Neutrophil (primary cell): ENCODE data around the gene KRTAP4-4.
"Not testable (repeated sequence)": the region's sequence is repeated elsewhere in the genome, so short reads cannot be mapped to it uniquely, and the experiment has no call there.

Experiments used
- H3K27ac ChIP-seq: fragments of 200-600 bp; sonication (generic); 2 replicates; pipeline ENCODE4 v1.5.1; 2016; ENCODE audit warnings: mild to moderate bottlenecking, moderate library complexity
- H3K27me3 ChIP-seq: fragments of 200-600 bp; sonication (generic); 2 replicates; pipeline ENCODE4 v1.6.0; 2016; ENCODE audit warnings: mild to moderate bottlenecking
- H3K36me3 ChIP-seq: fragments of 200-600 bp; sonication (generic); 2 replicates; pipeline ENCODE4 v1.5.1; 2017
- H3K4me1 ChIP-seq, 2 experiments: fragments of 200-600 bp in 1 of 2; sonication (generic) in 1 of 2; 1 replicate in 1 of 2; 2 replicates in 1 of 2; pipeline versions ENCODE4 v1.5.1 to v1.6.1; 2013 to 2016; ENCODE audit warnings: low read depth in 1 of 2, low read length in 1 of 2, mild to moderate bottlenecking in 1 of 2, moderate library complexity in 1 of 2; ENCODE audit not compliant: control insufficient read depth in 1 of 2, insufficient read depth in 1 of 2
- H3K4me3 ChIP-seq, 2 experiments: fragments of 200-600 bp in 1 of 2; sonication (generic) in 1 of 2; 1 replicate in 1 of 2; 2 replicates in 1 of 2; pipeline ENCODE4 v1.5.1; 2013 to 2016; ENCODE audit warnings: low read depth in 1 of 2, low read length in 1 of 2, mild to moderate bottlenecking in 1 of 2, moderate library complexity in 1 of 2
- H3K9me3 ChIP-seq: fragments of 200-600 bp; sonication (generic); 2 replicates; pipeline ENCODE4 v1.5.1; 2016
- TF ChIP-seq, protein P1 (sequence below): fragments of 200-600 bp; sonication (generic); IDR thresholded peaks from 2 replicates; pipeline ENCODE4 v1.5.1; 2016; ENCODE audit warnings: antibody characterized with exemption

KRTAP4-4 gene

DNA sequence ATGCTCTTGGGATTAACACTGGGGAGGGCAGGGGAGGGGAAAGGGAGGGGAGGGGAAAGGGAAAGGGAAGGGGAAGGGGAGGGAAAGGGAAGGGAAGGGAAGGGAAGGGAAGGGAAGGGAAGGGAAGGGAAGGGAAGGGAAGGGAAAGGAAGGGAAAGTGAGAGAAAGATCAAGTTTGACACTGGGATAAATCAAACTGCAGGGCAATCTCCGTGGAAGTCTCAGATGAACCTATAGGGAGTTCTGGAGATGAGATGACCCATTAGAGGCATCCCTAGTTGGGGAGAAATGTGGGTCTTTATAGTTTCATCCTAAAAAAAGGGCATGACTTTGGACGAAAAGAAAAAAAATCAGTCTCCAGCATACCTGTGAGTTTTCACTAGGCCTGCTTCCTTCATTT is 38.8 kb downstream of the KRTAP4-4 start:
- Histone ChIP-seq H3K4me3 (no peak overlapping the region), H3K27me3 (no peaks in the 10 kb centered on the region), H3K36me3 (no peaks in the 10 kb centered on the region), H3K27ac (no peak overlapping the region), H3K9me3 (no peaks in the 10 kb centered on the region), H3K4me1 (peaks cover 5 to 21% of the 10 kb centered on the region in 2 experiments)
- TF ChIP-seq, protein P1, sequence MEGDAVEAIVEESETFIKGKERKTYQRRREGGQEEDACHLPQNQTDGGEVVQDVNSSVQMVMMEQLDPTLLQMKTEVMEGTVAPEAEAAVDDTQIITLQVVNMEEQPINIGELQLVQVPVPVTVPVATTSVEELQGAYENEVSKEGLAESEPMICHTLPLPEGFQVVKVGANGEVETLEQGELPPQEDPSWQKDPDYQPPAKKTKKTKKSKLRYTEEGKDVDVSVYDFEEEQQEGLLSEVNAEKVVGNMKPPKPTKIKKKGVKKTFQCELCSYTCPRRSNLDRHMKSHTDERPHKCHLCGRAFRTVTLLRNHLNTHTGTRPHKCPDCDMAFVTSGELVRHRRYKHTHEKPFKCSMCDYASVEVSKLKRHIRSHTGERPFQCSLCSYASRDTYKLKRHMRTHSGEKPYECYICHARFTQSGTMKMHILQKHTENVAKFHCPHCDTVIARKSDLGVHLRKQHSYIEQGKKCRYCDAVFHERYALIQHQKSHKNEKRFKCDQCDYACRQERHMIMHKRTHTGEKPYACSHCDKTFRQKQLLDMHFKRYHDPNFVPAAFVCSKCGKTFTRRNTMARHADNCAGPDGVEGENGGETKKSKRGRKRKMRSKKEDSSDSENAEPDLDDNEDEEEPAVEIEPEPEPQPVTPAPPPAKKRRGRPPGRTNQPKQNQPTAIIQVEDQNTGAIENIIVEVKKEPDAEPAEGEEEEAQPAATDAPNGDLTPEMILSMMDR = no peak

DNA sequence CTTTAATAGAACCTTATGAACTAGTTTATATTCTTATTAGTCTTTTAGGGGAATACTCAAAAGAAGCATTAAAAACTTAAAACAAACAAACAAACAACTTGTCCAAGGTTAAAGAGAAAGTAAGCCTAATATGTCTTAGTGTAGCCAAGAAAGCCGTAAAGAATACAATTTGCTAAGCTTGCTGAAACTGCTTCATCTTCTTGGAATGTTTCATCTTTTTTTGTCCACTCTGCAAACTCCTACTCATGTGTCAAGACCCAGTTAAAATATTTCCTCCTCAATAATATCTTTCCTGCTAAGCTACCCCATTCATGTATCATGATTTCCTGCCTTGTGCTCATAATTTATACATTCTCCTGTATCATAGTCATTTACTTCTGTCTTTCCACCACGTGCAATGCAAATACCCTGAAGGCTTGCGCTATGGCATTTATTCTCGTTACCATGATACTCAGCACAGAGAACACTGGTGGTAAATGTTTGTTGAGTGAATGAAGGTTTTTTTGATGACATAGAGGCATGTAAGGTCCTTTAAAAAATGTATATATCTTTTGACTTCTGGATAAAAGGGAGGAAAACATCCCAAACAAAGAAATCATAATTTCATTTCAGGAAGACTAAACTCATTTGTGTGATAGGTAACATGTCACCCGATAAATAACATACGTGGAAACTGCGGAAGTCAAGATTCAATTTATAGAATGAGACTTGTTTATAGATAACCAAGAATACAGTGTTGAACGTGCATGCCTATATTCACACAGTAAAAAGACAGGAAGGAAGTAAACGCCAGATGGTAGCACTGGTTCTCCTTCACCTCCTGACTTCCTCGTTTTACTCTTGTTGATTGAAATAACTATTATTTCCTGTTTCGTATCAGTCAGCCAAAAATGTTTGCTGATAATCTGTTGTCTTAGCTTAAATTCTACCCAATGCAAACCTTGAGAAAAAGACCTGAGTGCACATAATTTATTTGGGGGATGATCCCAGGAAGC is 40.6 kb downstream of the KRTAP4-4 start:
- not testable (repeated sequence) for H3K9me3 ChIP-seq, H3K4me3 ChIP-seq, H3K4me1 ChIP-seq, H3K36me3 ChIP-seq, H3K27ac ChIP-seq, H3K27me3 ChIP-seq

DNA sequence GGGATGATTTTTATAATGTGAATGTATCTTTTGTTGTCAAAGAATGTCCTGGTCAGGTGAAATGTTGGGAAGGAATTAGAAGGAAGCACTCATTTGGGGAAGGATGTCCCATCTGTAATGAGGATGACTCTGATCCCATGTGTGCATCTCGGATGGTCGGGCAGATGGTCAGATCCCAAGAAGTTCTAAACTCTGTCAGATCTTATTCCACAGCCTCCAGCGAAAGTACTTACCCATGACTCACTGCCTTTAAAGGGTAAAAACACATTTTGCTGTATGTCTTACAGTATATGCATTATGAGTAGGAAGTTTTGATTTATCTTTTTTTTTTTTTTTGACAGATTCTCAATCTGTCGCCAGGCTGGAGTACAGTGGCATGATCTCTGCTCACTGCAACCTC is 41.8 kb downstream of the KRTAP4-4 start:
- TF ChIP-seq, protein P1 = no peak
- no peaks in the 10 kb centered on the region for H3K27me3 ChIP-seq
- H3K4me3 ChIP-seq = no peak overlapping the region
- peaks cover 0 to 7% of the 10 kb centered on the region in 2 experiments for H3K4me1 ChIP-seq
- no peaks in the 10 kb centered on the region for H3K36me3 ChIP-seq
- H3K27ac ChIP-seq = no peak overlapping the region
- no peaks in the 10 kb centered on the region for H3K9me3 ChIP-seq

- not testable (repeated sequence) for H3K9me3 ChIP-seq, H3K27ac ChIP-seq, H3K27me3 ChIP-seq, H3K4me1 ChIP-seq, H3K4me3 ChIP-seq, H3K36me3 ChIP-seq
These were observed 42.6 kb downstream of the KRTAP4-4 start, which contains the start of gene KRTAP4-11 for GRCh38 chr17:41117846-41118386. Gene KRTAP4-11 (minus strand): TSS chr17:41118373. CDS start chr17:41118315, 58 bp downstream.

- Histone ChIP-seq H3K27ac (no peak overlapping the region), H3K27me3 (no peaks in the 10 kb centered on the region), H3K9me3 (no peaks in the 10 kb centered on the region), H3K36me3 (no peaks in the 10 kb centered on the region), H3K4me1 (peaks cover 0 to 7% of the 10 kb centered on the region in 2 experiments), H3K4me3 (no peak overlapping the region)
- TF ChIP-seq, protein P1 = no peak
These were observed 44.3 kb downstream of the KRTAP4-4 start for GRCh38 chr17:41116297-41116696.

GRCh38 chr17:41111151-41111885 is 49.2 kb downstream of the KRTAP4-4 start:
- Histone ChIP-seq H3K4me1 (no peaks in the 10 kb centered on the region), H3K27me3 (no peaks in the 10 kb centered on the region), H3K27ac (no peak overlapping the region), H3K9me3 (no peaks in the 10 kb centered on the region), H3K36me3 (no peaks in the 10 kb centered on the region), H3K4me3 (no peak overlapping the region)
- TF ChIP-seq, protein P1 = no peak
